HK-2 (cell line): Measurements from ENCODE around the gene SFI1.
A peak's percentile ranks its signal among the peaks of the same experiment; 100 is the strongest.

Source experiments
- DNase-seq: peaks from one replicate; pipeline ENCODE4 v3.0.0-alpha.2; 2018; ENCODE audit not compliant: unreplicated experiment

Gene SFI1

DNA sequence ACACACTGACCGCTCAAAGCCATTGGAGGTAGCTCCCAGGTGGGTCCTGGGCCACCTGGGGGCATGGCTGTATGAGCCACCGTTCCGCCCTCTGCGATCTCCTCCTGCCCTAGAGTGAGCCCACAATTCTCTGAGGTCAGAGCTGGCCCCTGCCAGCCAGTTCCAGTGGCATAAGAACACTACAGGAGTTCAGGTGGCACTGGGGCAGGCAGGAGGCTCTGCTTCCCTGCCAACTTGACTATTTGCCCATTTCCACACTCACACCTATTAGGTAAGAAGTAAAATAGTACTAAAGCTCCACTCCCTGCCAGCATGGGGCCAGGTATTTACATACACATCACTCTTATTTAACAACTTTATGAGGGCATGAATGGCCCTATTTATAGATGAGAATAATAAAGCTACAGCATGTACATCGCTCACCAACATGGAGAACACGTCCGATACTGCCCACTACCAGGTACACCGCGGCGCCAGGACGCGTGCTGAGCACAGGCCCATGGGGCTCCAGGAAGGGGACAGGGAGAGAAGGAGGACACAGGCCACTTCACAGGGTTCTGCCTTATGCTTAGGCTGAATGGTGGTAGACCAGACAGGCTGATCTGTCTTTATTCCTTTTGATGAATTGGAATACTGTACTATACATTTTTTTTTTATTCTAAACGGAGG, 139.4 kb downstream of the SFI1 start:
- DNase-seq = no peak

GRCh38 chr22:31637447-31637890, 141.1 kb downstream of the SFI1 start:
- no peak for DNase-seq

GRCh38 chr22:31637891-31638618, 141.7 kb downstream of the SFI1 start:
- no peak for DNase-seq

- DNase-seq = no peak
Measured at GRCh38 chr22:31639436-31640039, 143.2 kb downstream of the SFI1 start.

DNA sequence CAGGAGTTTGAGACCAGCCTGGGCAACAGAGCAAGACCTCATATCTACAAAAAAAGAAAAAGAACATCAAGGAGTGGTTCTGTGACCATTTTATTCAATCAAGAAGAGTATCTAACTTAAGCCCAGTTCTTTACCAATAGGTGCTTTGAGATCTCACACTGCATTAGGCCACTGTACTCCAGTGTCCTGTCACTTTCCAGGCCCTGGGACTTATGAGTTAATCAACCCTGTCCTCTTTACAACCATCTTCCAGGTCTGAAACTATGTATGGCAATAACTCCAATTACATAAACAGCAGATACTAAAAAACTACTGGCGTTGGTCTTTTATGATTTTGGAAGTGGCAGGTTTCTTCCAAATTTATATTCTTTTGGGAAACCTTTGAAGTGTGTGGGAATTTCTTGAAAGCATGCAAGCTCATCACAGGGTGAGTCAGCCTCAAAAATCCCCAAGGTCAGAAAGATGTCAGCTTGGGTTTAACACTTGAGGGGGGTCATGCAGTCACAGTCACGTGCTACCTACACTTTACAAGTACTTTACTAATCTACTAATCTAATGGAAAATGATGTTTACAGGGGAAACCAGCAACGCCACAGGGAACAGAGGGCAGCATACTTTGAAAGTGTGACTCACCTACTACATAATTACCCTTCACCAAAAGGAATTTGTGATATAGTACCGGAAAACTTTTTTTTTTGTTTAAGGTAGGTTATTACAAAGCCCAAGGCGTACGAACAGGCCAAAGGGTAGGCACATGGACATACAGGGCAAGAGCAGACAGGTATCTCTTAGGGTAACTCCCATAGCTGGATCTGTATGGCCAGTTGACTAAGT, 150.1 kb downstream of the SFI1 start:
- peak; percentile 71 for DNase-seq

- no peak for DNase-seq
Measured at GRCh38 chr22:31647066-31647465, 150.7 kb downstream of the SFI1 start.

DNA sequence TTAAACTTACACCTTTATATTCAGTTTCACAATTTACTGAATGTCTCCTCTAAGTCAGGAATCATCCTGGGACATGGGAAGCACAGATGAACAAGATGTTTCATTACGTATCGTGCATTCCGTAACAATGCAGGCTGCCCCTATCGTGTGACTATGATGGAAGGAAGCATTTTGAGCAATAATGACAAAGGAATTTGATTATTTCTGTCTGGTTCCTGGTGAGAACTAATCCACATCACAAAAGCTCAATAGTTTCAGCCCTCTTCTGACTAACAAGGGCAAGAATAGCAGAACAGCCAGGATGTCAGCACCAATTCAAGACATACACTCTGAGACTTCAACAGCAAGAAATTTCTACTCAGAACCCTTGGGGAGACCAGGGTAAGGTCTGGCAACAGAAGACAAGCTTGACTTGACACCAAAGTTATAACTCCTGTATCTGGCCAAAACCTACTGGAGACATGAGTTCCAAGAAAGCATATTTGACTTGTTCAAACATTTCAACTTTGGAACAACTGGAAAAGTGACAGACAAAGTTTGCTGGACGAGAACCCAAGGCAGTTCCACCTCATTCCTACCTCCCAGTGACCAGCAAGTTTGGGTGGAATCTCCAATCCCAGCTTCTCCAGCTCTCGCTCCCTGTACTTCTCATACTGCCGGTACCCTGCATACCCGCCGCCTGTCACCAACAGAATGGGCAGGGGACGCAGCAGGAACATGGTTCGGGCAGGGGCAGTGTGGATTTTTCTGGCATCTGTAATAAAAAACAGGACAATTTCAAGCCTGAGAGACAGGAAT, 151.4 kb downstream of the SFI1 start:
- no peak for DNase-seq

DNA sequence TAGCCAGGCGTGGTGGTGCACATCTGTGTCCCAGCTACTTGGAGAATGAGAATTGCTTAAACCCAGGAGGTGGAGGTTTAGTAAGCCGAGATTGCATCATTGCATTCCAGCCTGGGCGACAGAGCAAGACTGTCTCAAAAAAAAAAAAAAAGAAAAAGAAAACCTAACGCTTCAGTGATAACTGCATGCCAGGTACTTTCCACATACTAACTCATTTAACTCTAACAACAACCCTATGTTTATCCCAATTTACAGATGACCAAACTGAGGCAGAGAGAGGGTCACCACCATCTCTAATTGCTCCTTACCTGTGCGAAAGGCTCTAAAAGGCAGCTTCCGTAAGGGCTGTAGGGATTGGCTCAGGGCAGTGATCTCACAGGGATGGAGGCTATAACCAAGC, 154.1 kb downstream of the SFI1 start:
- no peak for DNase-seq

- DNase-seq = no peak
Measured at GRCh38 chr22:31651664-31652063, 155.3 kb downstream of the SFI1 start.

DNA sequence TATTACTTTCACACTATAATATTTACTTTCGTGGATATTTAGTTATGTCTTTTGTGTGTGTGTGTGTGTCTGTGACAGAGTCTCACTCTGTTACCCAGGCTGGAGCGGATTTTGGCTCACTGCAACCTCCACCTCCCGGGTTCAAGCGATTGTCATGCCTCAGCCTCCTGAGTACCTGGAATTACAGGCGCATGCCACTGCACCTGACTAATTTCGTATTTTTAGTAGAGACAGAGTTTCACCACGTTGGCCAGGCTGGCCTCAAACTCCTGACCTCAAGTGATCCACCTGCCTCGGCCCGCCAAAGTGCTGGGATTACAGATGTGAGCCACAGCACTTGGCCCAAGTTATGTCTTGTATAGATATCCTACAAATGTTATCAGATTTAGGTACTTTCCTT, 155.8 kb downstream of the SFI1 start:
- DNase-seq = no peak

DNA sequence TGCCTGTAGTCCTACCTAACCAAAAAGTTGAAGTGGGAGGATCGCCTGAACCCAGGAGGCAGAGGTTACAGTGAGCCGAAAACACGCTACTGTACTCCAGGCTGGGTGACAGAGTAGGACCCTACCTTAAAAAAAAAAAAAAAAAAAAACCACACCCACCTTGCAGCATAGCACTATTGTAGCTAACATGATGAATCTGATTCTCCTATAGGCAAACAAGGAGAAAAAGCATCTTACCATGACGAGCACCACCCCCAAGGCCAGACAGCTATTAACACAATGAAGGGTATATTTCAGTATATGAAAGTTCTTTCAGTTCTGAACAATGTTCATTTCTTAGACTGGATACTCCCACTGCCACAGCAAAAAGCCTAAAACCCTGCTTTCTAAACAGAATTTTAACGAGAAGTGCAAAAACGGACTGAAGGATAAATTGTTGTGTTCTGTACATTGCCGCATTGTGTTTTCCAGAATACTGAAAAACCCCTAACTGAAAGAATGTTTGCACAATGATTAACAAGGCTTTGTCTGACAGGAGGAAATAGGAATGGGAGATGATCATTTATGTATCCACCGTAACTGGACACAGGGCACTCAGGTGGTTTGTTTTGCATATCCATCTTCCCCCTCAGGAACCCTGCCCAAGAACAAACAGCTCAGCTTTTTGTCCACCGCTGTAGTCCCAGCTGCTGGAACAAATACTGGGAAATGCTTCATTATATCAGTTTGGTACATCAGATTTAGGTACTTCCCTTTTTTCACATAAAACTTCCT, 156.8 kb downstream of the SFI1 start:
- no peak for DNase-seq

DNA sequence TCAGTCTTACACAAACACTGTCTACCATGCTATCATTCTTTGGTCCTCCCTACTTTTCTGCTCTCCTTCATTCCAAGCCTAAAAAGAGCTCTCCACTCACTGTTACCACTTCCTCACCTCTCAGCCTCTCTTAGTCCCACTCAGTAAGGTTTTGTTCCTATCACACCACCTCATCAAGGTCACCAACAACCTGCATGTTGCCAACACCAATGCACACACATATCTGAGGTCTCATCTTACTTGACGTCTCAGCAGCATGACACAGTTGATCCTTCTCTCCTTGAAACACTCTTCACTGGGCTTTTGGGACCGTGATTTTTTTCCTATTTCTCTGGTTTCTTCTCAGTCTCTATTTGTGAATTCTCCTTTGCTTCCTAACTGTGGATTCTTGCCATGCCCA, 157.6 kb downstream of the SFI1 start:
- DNase-seq = no peak

DNA sequence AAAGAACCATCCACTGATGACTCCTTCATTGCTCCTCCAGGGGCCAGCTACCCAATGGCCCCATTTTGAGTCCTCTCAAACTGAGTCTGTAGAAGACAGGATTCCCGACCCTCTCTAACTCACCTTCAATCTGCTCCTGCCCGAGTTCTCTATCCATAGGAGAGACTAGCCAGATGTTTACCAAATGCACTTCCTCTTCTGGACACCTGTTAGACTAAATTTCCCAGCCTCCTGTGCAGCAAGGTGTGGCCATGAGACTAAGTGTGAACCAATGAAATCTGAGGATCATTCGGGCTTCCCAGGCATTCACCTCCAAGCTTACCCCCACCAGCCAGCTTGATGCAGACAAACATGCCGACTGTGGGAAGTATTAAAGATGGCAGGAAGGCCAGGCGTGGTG, 158.1 kb downstream of the SFI1 start:
- no peak for DNase-seq

- no peak for DNase-seq
Measured at GRCh38 chr22:31659246-31659645, 162.9 kb downstream of the SFI1 start.

- peak; percentile 63 for DNase-seq
Measured at GRCh38 chr22:31660860-31661341, 164.6 kb downstream of the SFI1 start.

- DNase-seq = peak; percentile 95
Measured at GRCh38 chr22:31661851-31662667, 165.7 kb downstream of the SFI1 start, which contains the start of gene PISD. Gene PISD (minus strand): TSS chr22:31662215. CDS start chr22:31662208, 7 bp downstream.

GRCh38 chr22:31662668-31663037, 166.3 kb downstream of the SFI1 start:
- DNase-seq = no peak
